Osteocyte (in vitro differentiated cells): ENCODE data around the gene ZNF850. TPM values are rescaled to one million over a fixed set of nuclear protein-coding genes. Genes with fewer than 3 reads are reported as not detected.
"Not testable (repeated sequence)": the region's sequence is repeated elsewhere in the genome, so short reads cannot be mapped to it uniquely, and the experiment has no call there.

Source experiments
- DNase-seq: peaks from one replicate; pipeline ENCODE4 v3.0.0; 2021; ENCODE audit warnings: mixed read lengths; ENCODE audit not compliant: unreplicated experiment; ENCODE audit errors: extremely low spot score
- H3K27ac Mint-ChIP-seq: one replicate; pipeline ENCODE4 v1.8.0; 2021; ENCODE audit warnings: mild to moderate bottlenecking, mixed read lengths; ENCODE audit not compliant: unreplicated experiment
- H3K27me3 Mint-ChIP-seq: one replicate; pipeline ENCODE4 v1.8.0; 2021; ENCODE audit warnings: mixed read lengths; ENCODE audit not compliant: unreplicated experiment
- H3K36me3 Mint-ChIP-seq: one replicate; pipeline ENCODE4 v1.8.0; 2021; ENCODE audit warnings: mixed read lengths; ENCODE audit not compliant: unreplicated experiment
- H3K4me1 Mint-ChIP-seq: one replicate; pipeline ENCODE4 v1.8.0; 2021; ENCODE audit warnings: mixed read lengths; ENCODE audit not compliant: unreplicated experiment
- H3K4me3 Mint-ChIP-seq: one replicate; pipeline ENCODE4 v1.8.0; 2021; ENCODE audit warnings: mild to moderate bottlenecking, moderate library complexity, mixed read lengths; ENCODE audit not compliant: unreplicated experiment
- H3K9me3 Mint-ChIP-seq: one replicate; pipeline ENCODE4 v1.8.0; 2021; ENCODE audit warnings: mixed read lengths; ENCODE audit not compliant: unreplicated experiment
- CTCF ChIP-seq: fragments of 200-600 bp; sonication (generic); IDR thresholded peaks from 2 replicates; pipeline ENCODE4 v1.5.0; 2021; ENCODE audit warnings: antibody characterized with exemption, mild to moderate bottlenecking, moderate library complexity
- total RNA-seq: library from RNA; stranded (reverse); gene quantifications from 2 replicates; pipeline ENCODE4 v1.2.1, GENCODE V29; 2021

Gene ZNF850
- total RNA-seq, 1 donor from 2014 or later: 2.8 TPM

- Mint-ChIP-seq H3K36me3 (peaks cover 22% of the 10 kb centered on the region), H3K9me3 (peaks cover 19% of the 10 kb centered on the region), H3K4me1 (peaks cover 3% of the 10 kb centered on the region), H3K4me3 (peak overlapping the region; percentile 79), H3K27me3 (no peaks in the 10 kb centered on the region), H3K27ac (peak overlapping the region; percentile 92)
- DNase-seq: no peak
- no peak for TF ChIP-seq CTCF
Measured at GRCh38 chr19:36797786-36798108, 25.1 kb upstream of the ZNF850 start.

GRCh38 chr19:36796714-36796992 lies 24.0 kb upstream of the ZNF850 start:
- Mint-ChIP-seq H3K4me3 (peak overlapping the region; percentile 79), H3K36me3 (peaks cover 15% of the 10 kb centered on the region), H3K27ac (no peak overlapping the region)

GRCh38 chr19:36791420-36792141 lies 19.0 kb upstream of the ZNF850 start:
- not testable (repeated sequence) for H3K4me1 Mint-ChIP-seq, H3K27ac Mint-ChIP-seq, DNase-seq, H3K27me3 Mint-ChIP-seq, H3K36me3 Mint-ChIP-seq, H3K4me3 Mint-ChIP-seq
- H3K9me3 Mint-ChIP-seq: peaks cover 31% of the 10 kb centered on the region

More at GRCh38 chr19:36796714-36796992, 24.0 kb upstream of the ZNF850 start:
- Mint-ChIP-seq H3K9me3 (peaks cover 29% of the 10 kb centered on the region), H3K27me3 (no peaks in the 10 kb centered on the region), H3K4me1 (peaks cover 3% of the 10 kb centered on the region)
- no peak for TF ChIP-seq CTCF
- no peak for DNase-seq

GRCh38 chr19:36775768-36776167 lies 3.2 kb upstream of the ZNF850 start:
- Mint-ChIP-seq H3K4me3 (no peak overlapping the region), H3K36me3 (peaks cover 6% of the 10 kb centered on the region), H3K27ac (no peak overlapping the region), H3K9me3 (peaks cover 9% of the 10 kb centered on the region), H3K27me3 (no peaks in the 10 kb centered on the region), H3K4me1 (peaks cover 23% of the 10 kb centered on the region)
- no peak for TF ChIP-seq CTCF
- DNase-seq: no peak

- H3K36me3 Mint-ChIP-seq: peaks cover 11% of the 10 kb centered on the region
- H3K27ac Mint-ChIP-seq: peak overlapping the region; percentile 87
- H3K27me3 Mint-ChIP-seq: no peaks in the 10 kb centered on the region
- peak overlapping the region; percentile 92 for H3K4me3 Mint-ChIP-seq
- TF ChIP-seq CTCF: no peak
- DNase-seq: no peak
- H3K9me3 Mint-ChIP-seq: peaks cover 10% of the 10 kb centered on the region
- peaks cover 24% of the 10 kb centered on the region for H3K4me1 Mint-ChIP-seq
Measured at GRCh38 chr19:36773223-36773579, 594 bp upstream of the ZNF850 start.
